Lower leg skin (tissue), 3 donors: ENCODE measurements around the gene CASP7.

Experiments used
- CTCF ChIP-seq, 3 donors: fragments of 450-650 bp; IDR thresholded peaks; one replicate each; pipeline ENCODE4 v1.5.1; 2016; ENCODE audit warnings: antibody characterized with exemption in 3 of 3, mild to moderate bottlenecking in 3 of 3, moderate library complexity in 2 of 3
- POLR2A ChIP-seq, 2 donors: fragments of 450-650 bp; IDR thresholded peaks; one replicate each; pipeline ENCODE4 v1.6.1; 2016 to 2017; ENCODE audit warnings: antibody characterized with exemption in 2 of 2, mild to moderate bottlenecking in 1 of 2, moderate library complexity in 1 of 2

- no peak for TF ChIP-seq CTCF (IDR thresholded peaks at IDR 0.05)
- no peak for TF ChIP-seq POLR2A (IDR thresholded peaks at IDR 0.05)
These were observed 6.3 kb downstream of the CASP7 start for GRCh38 chr10:113686028-113686427.
